ENCODE results near the gene CDC14A.

Gene CDC14A

GRCh38 chr1:100443811-100444571, 91.7 kb downstream of the CDC14A start:
- peak; percentile 47 for TF ChIP-seq CTCF (conservative IDR thresholded peaks at IDR 0.05; ENCODE audit: low read depth, low read length)
- DNase-seq (ENCODE audit: low read depth), result peak; percentile 67
- H3K4me3 ChIP-seq (ENCODE audit: low read depth, low read length), result no peak overlapping the region

GRCh38 chr1:100445565-100445964, 93.3 kb downstream of the CDC14A start:
- DNase-seq (ENCODE audit: low read depth), result no peak
- TF ChIP-seq CTCF (conservative IDR thresholded peaks at IDR 0.05; ENCODE audit: low read depth, low read length), result no peak
- no peak overlapping the region for H3K4me3 ChIP-seq (ENCODE audit: low read depth, low read length)

GRCh38 chr1:100448366-100448765, 96.1 kb downstream of the CDC14A start:
- no peak for TF ChIP-seq CTCF (conservative IDR thresholded peaks at IDR 0.05; ENCODE audit: low read depth, low read length)
- H3K4me3 ChIP-seq (ENCODE audit: low read depth, low read length), result no peak overlapping the region
- DNase-seq (ENCODE audit: low read depth), result no peak

GRCh38 chr1:100449477-100449876, 97.2 kb downstream of the CDC14A start:
- H3K4me3 ChIP-seq (ENCODE audit: low read depth, low read length), result no peak overlapping the region
- DNase-seq (ENCODE audit: low read depth), result no peak
- no peak for TF ChIP-seq CTCF (conservative IDR thresholded peaks at IDR 0.05; ENCODE audit: low read depth, low read length)

- no peak overlapping the region for H3K4me3 ChIP-seq (ENCODE audit: low read depth, low read length)
- TF ChIP-seq CTCF (conservative IDR thresholded peaks at IDR 0.05; ENCODE audit: low read depth, low read length), result no peak
- DNase-seq (ENCODE audit: low read depth), result peak; percentile 74
These were observed 100.3 kb downstream of the CDC14A start for GRCh38 chr1:100452641-100453040.

GRCh38 chr1:100455478-100456072, 103.3 kb downstream of the CDC14A start:
- peak; percentile 36 for DNase-seq (ENCODE audit: low read depth)
- TF ChIP-seq CTCF (conservative IDR thresholded peaks at IDR 0.05; ENCODE audit: low read depth, low read length), result peak; percentile 48
- H3K4me3 ChIP-seq (ENCODE audit: low read depth, low read length), result no peak overlapping the region

- TF ChIP-seq CTCF (conservative IDR thresholded peaks at IDR 0.05; ENCODE audit: low read depth, low read length), result no peak
- DNase-seq (ENCODE audit: low read depth), result no peak
- H3K4me3 ChIP-seq (ENCODE audit: low read depth, low read length), result no peak overlapping the region
These were observed 104.6 kb downstream of the CDC14A start for GRCh38 chr1:100456880-100457279.
